Measurements from ENCODE around the gene TMIGD1. TPM values are rescaled to one million over a fixed set of nuclear protein-coding genes. Genes with fewer than 3 reads are reported as not detected.

TMIGD1 gene
- total RNA-seq, 1 experiment from 2014 or later = not detected

DNA sequence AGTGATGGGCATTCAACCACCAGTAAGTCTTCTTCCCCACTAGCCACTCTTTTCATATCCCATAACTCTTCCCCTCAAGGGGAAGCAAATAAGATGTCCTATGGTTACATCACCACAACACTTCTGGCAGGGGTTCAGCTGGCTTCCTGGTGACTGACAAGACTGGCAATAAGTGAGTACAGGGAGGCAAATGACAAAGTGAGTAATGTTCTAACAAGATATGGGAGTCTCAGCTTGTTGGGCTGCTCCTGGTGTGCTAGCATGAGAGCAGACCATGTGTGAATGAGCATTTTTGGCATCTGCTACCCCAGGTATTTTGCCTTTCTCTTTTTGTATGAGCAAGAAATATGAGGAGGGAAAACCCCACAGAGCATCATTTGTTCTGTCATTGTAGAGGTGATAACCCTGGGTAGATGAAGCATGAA lies 9.9 kb downstream of the TMIGD1 start:
- Histone ChIP-seq H3K79me2 (ENCODE audit: insufficient read depth, low read length) (no peaks in the 10 kb centered on the region), H3K4me1 (ENCODE audit: control insufficient read depth in 1 of 2, insufficient read depth in 2 of 2, low read length in 2 of 2) (no peaks in the 10 kb centered on the region), H3K4me3 (replicated peaks in 1 of 2; ENCODE audit: low read depth in 1 of 2, low read length in 2 of 2) (no peak overlapping the region), H3K9ac (ENCODE audit: low read length) (no peak overlapping the region), H3K27me3 (ENCODE audit: insufficient read depth, low read length) (0 out of 2 replicates have a peak, but pooled peaks cover 5% of the 10 kb centered on the region), H3K9me3 (ENCODE audit: control insufficient read depth in 1 of 2, insufficient read depth in 1 of 2, low read depth in 1 of 2, low read length in 2 of 2) (no peaks in the 10 kb centered on the region), H2AFZ (ENCODE audit: low read depth, low read length, poor library complexity, severe bottlenecking) (no peak overlapping the region), H3K9me2 (ENCODE audit: insufficient read depth) (no peaks in the 10 kb centered on the region), H3K4me2 (ENCODE audit: low read length) (no peak overlapping the region), H4K20me1 (ENCODE audit: insufficient read depth) (no peaks in the 10 kb centered on the region), H3K27ac (ENCODE audit: low read depth, low read length) (no peak overlapping the region), H3K36me3 (ENCODE audit: control insufficient read depth in 1 of 2, insufficient read depth in 2 of 2, low read length in 2 of 2) (no peaks in the 10 kb centered on the region)
- POLR2A ChIA-PET = no interaction called here
- BruUV-seq (replicated peaks) = no TSS peak
- DNase-seq (ENCODE audit: low read depth, low spot score) (peak; percentile 35), ATAC-seq (no peak)
- RAD21 ChIA-PET (ENCODE audit: low non-redundant PET in 1 of 2, low total read pairs in 2 of 2, uncharacterized antibody in 2 of 2, unreplicated experiment in 2 of 2) = interaction anchor here in 1 of 2 experiments (0.6 kb wide), 1 partner anchor 191 kb away, joined by 4 read pairs; no protein-coding TSS in a partner anchor
- CTCF ChIA-PET = interaction anchor here (1.2 to 1.5 kb wide), 3 partner anchors 13 to 218 kb away, joined by 3 to 7 read pairs (median 4); no protein-coding TSS in a partner anchor
- intact Hi-C loops (cut with micrococcal nuclease) = no loop called here
- TF ChIP-seq FOSL1 (IDR thresholded peaks at IDR 0.05; ENCODE audit: low read depth) (no peak), CEBPB (IDR thresholded peaks at IDR 0.05; ENCODE audit: low read depth) (peak; percentile 66)

- ChIA-PET POLR2A (no interaction called here), RAD21 (ENCODE audit: low non-redundant PET in 1 of 2, low total read pairs in 2 of 2, uncharacterized antibody in 2 of 2, unreplicated experiment in 2 of 2) (interaction anchor here in 1 of 2 experiments (0.6 kb wide), 1 partner anchor 191 kb away, joined by 4 read pairs; no protein-coding TSS in a partner anchor), CTCF (interaction anchor here (1.2 to 1.5 kb wide), 3 partner anchors 14 to 218 kb away, joined by 3 to 7 read pairs (median 4); no protein-coding TSS in a partner anchor)
- Histone ChIP-seq H3K4me1 (ENCODE audit: control insufficient read depth in 1 of 2, insufficient read depth in 2 of 2, low read length in 2 of 2) (no peaks in the 10 kb centered on the region), H3K4me3 (replicated peaks in 1 of 2; ENCODE audit: low read depth in 1 of 2, low read length in 2 of 2) (no peak overlapping the region), H3K9ac (ENCODE audit: low read length) (no peak overlapping the region), H2AFZ (ENCODE audit: low read depth, low read length, poor library complexity, severe bottlenecking) (no peak overlapping the region), H3K9me2 (ENCODE audit: insufficient read depth) (no peaks in the 10 kb centered on the region), H3K36me3 (ENCODE audit: control insufficient read depth in 1 of 2, insufficient read depth in 2 of 2, low read length in 2 of 2) (no peaks in the 10 kb centered on the region), H3K27ac (ENCODE audit: low read depth, low read length) (no peak overlapping the region), H3K27me3 (ENCODE audit: insufficient read depth, low read length) (0 out of 2 replicates have a peak, but pooled peaks cover 5% of the 10 kb centered on the region), H4K20me1 (ENCODE audit: insufficient read depth) (no peaks in the 10 kb centered on the region), H3K4me2 (ENCODE audit: low read length) (no peak overlapping the region), H3K79me2 (ENCODE audit: insufficient read depth, low read length) (no peaks in the 10 kb centered on the region), H3K9me3 (ENCODE audit: control insufficient read depth in 1 of 2, insufficient read depth in 1 of 2, low read depth in 1 of 2, low read length in 2 of 2) (no peaks in the 10 kb centered on the region)
- intact Hi-C loops (cut with micrococcal nuclease) = no loop called here
- TF ChIP-seq ZNF274 (IDR thresholded peaks at IDR 0.05; ENCODE audit: low read depth, low read length) = no peak
- no peak for TF ChIP-seq SIN3A (IDR thresholded peaks at IDR 0.05; ENCODE audit: low read depth)
- no peak for TF ChIP-seq RAD21 (IDR thresholded peaks at IDR 0.05; ENCODE audit: low read depth)
- TF ChIP-seq CEBPB (IDR thresholded peaks at IDR 0.05; ENCODE audit: low read depth) = no peak; the same call in 1 of the 2 replicates
- TF ChIP-seq JUND (IDR thresholded peaks at IDR 0.05) = no peak
- no peak for TF ChIP-seq ZBTB33 (IDR thresholded peaks at IDR 0.05; ENCODE audit: extremely low read depth, insufficient replicate concordance, low read length)
- no peak for TF ChIP-seq EZH2 (IDR thresholded peaks at IDR 0.05)
- TF ChIP-seq POLR2A (IDR thresholded peaks at IDR 0.05; ENCODE audit: borderline replicate concordance, extremely low read depth, insufficient read depth, insufficient read length) = no peak
- TF ChIP-seq POLR2AphosphoS5 (IDR thresholded peaks at IDR 0.05; ENCODE audit: low read depth, low read length) = no peak
- no peak for TF ChIP-seq YY1 (IDR thresholded peaks at IDR 0.05; ENCODE audit: extremely low read depth, insufficient replicate concordance, low read depth, low read length)
- TF ChIP-seq CTCF (IDR thresholded peaks at IDR 0.05 in 2 of 3, conservative IDR thresholded peaks at IDR 0.05 in 1 of 3; ENCODE audit: borderline replicate concordance in 1 of 3, insufficient read depth in 1 of 3, low read depth in 2 of 3, low read length in 2 of 3) = no peak
- no peak for TF ChIP-seq EGR1 (IDR thresholded peaks at IDR 0.05; ENCODE audit: low read depth)
- TF ChIP-seq TCF7L2 (IDR thresholded peaks at IDR 0.05; ENCODE audit: borderline replicate concordance, extremely low read depth, insufficient read depth, insufficient read length) = no peak
- no peak for TF ChIP-seq ELF1 (IDR thresholded peaks at IDR 0.05; ENCODE audit: borderline replicate concordance, low read depth)
- no peak for TF ChIP-seq SRF (IDR thresholded peaks at IDR 0.05; ENCODE audit: low read depth)
- TF ChIP-seq CBX3 (IDR thresholded peaks at IDR 0.05; ENCODE audit: low read depth) = no peak
- BruUV-seq (replicated peaks) = no TSS peak
- no peak for DNase-seq (ENCODE audit: low read depth, low spot score)
- ATAC-seq = no peak
Measured at GRCh38 chr17:30323262-30323894, 10.5 kb downstream of the TMIGD1 start.
